Measurements from ENCODE around the gene RAX2.

RAX2 gene

GRCh38 chr19:3800996-3801395 lies 29.0 kb upstream of the RAX2 start:
- DNase-seq, result no peak

GRCh38 chr19:3798137-3798536 lies 26.1 kb upstream of the RAX2 start:
- DNase-seq, result peak; percentile 33

GRCh38 chr19:3796358-3796757 lies 24.3 kb upstream of the RAX2 start:
- no peak for DNase-seq

- no peak for DNase-seq
Measured at GRCh38 chr19:3793799-3794198, 21.8 kb upstream of the RAX2 start.

- DNase-seq, result no peak
Measured at GRCh38 chr19:3792114-3792513, 20.1 kb upstream of the RAX2 start.

GRCh38 chr19:3790941-3791340 lies 18.9 kb upstream of the RAX2 start:
- DNase-seq, result no peak

GRCh38 chr19:3790209-3790734 lies 18.2 kb upstream of the RAX2 start:
- no peak for DNase-seq

- DNase-seq, result no peak
Measured at GRCh38 chr19:3788996-3789778, 17.2 kb upstream of the RAX2 start.

GRCh38 chr19:3785938-3786824 lies 14.2 kb upstream of the RAX2 start, which contains the start of gene MATK:
MATK (minus strand) TSS chr19:3786381; CDS start chr19:3785135, 1,246 bp downstream.
- DNase-seq, result peak; percentile 33

GRCh38 chr19:3785451-3785937 lies 13.5 kb upstream of the RAX2 start:
- peak; percentile 33 for DNase-seq

- DNase-seq, result no peak
Measured at GRCh38 chr19:3784607-3785450, 12.8 kb upstream of the RAX2 start.

- DNase-seq, result peak; percentile 51
Measured at GRCh38 chr19:3783660-3784584, 11.9 kb upstream of the RAX2 start.

GRCh38 chr19:3782903-3783302 lies 10.9 kb upstream of the RAX2 start:
- no peak for DNase-seq

- no peak for DNase-seq
Measured at GRCh38 chr19:3782330-3782729, 10.3 kb upstream of the RAX2 start.

GRCh38 chr19:3781603-3782002 lies 9.6 kb upstream of the RAX2 start:
- DNase-seq, result no peak

GRCh38 chr19:3780786-3781304 lies 8.8 kb upstream of the RAX2 start:
- DNase-seq, result no peak

- DNase-seq, result no peak
Measured at GRCh38 chr19:3778899-3779723, 7.1 kb upstream of the RAX2 start.

- DNase-seq, result no peak
Measured at GRCh38 chr19:3778104-3778867, 6.3 kb upstream of the RAX2 start.

GRCh38 chr19:3776479-3777040 lies 4.5 kb upstream of the RAX2 start:
- DNase-seq, result no peak

Data from activated naive CD4-positive, alpha-beta T cell treated with Interleukin-2 at 50 U/mL for 16 hours (primary cell).